Activated CD4-positive, alpha-beta T cell treated with anti-CD3 and anti-CD28 coated beads, Interleukin-2, amount 10 ng/mL, durations not matched to agents 7 days and 5 days (primary cell): Measurements from ENCODE around the gene LEFTY1. TPM values are rescaled to one million over a fixed set of nuclear protein-coding genes. Genes with fewer than 3 reads are reported as not detected.
A peak's percentile ranks its signal among the peaks of the same experiment; 100 is the strongest.

Experiments used
- CTCF ChIA-PET: fragments of 350-600 bp; sonication (Branson Sonifier 250); formaldehyde crosslinking; loops from one replicate; lab custom pipeline; 2021; ENCODE audit warnings: antibody characterized with exemption; lab: Charles Lee
- POLR2A ChIA-PET: fragments of 350-600 bp; sonication (Branson Sonifier 250); formaldehyde crosslinking; loops from one replicate; lab custom pipeline; 2021; ENCODE audit warnings: antibody characterized with exemption; lab: Charles Lee
- DNase-seq: peaks from one replicate; pipeline ENCODE4 v3.0.0-alpha.2; 2020
- H3K27ac Mint-ChIP-seq: one replicate; pipeline ENCODE4 v1.8.0; 2021; ENCODE audit warnings: mild to moderate bottlenecking, moderate library complexity, mixed read lengths
- H3K27me3 Mint-ChIP-seq: one replicate; pipeline ENCODE4 v1.8.0; 2021; ENCODE audit warnings: mixed read lengths
- H3K36me3 Mint-ChIP-seq: one replicate; pipeline ENCODE4 v1.8.0; 2021; ENCODE audit warnings: low read depth, mixed read lengths
- H3K4me1 Mint-ChIP-seq: one replicate; pipeline ENCODE4 v1.8.0; 2021; ENCODE audit warnings: mixed read lengths
- H3K4me3 Mint-ChIP-seq: one replicate; pipeline ENCODE4 v1.8.0; 2021; ENCODE audit warnings: mild to moderate bottlenecking, moderate library complexity, mixed read lengths
- H3K9me3 Mint-ChIP-seq: one replicate; pipeline ENCODE4 v1.8.0; 2021; ENCODE audit warnings: mixed read lengths
- total RNA-seq, 2 experiments: library from RNA; stranded (reverse); gene quantifications; one replicate each; pipeline ENCODE4 v1.2.3, GENCODE V29; 2021

LEFTY1 gene
- total RNA-seq, 2 experiments from 2014 or later = not detected

DNA sequence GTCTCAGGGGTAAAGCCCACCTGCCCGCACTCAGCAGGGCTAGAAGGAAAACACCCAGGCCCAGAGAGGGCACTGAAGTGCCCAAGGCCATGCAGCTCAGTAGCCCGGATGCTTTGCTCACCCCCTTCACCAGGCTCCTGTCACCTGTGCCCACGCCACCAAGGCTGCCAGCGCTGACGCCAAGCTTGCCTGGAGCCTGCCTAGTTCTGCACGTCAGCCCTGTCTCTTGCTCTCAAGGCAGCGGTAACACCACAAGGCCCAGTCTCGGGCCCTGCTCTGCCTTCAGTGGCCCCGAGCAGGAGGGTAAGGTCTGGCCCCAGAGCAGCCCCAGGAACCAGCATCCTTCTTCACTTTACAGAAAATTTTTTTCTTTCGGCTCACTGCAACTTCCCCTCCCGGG, 14.5 kb downstream of the LEFTY1 start:
- Mint-ChIP-seq H3K27ac (no peak overlapping the region), H3K9me3 (no peaks in the 10 kb centered on the region), H3K4me3 (no peak overlapping the region), H3K27me3 (no peaks in the 10 kb centered on the region), H3K4me1 (peaks cover 67% of the 10 kb centered on the region), H3K36me3 (peaks cover 78% of the 10 kb centered on the region)
- POLR2A ChIA-PET = no interaction called here
- CTCF ChIA-PET = interaction anchor here (0.6 to 1.0 kb wide), 3 partner anchors 8 to 9 kb away, joined by 4 read pairs; no protein-coding TSS in a partner anchor
- DNase-seq = no peak

DNA sequence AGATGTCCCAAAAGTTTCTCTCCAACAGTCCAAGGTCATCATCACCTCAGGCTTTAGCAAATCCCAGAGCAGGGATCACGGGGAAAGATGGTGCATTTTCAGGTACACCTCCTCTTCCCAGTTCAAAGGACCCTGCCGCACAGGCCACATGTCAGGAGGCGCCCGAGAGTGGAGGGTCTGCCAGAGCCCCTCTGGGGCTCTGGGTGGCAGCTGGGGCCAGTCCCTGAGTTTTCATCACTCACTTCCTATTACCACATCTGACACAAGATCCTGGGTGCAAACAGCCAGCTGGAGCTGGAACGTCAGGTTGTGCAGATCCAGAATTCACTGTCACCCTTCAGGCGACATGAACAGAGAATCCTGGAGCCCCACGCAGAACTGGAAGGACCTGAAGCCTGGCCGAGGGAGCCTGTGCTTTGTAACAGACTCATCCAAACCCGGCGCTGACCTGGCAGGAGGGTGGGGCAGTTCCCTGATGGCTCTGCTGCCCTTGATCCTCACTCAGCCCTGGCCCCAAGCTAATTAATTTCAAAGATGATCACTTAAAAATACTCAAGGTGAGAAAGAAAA, 15.6 kb downstream of the LEFTY1 start:
- peaks cover 74% of the 10 kb centered on the region for H3K36me3 Mint-ChIP-seq
- no peak overlapping the region for H3K27ac Mint-ChIP-seq
- ChIA-PET POLR2A (no interaction called here), CTCF (interaction anchor here (1.0 kb wide), 1 partner anchor 8 kb away, joined by 4 read pairs; no protein-coding TSS in a partner anchor)
- H3K27me3 Mint-ChIP-seq = no peaks in the 10 kb centered on the region
- H3K9me3 Mint-ChIP-seq = no peaks in the 10 kb centered on the region
- H3K4me3 Mint-ChIP-seq = no peak overlapping the region
- DNase-seq = no peak
- H3K4me1 Mint-ChIP-seq = peaks cover 59% of the 10 kb centered on the region

DNA sequence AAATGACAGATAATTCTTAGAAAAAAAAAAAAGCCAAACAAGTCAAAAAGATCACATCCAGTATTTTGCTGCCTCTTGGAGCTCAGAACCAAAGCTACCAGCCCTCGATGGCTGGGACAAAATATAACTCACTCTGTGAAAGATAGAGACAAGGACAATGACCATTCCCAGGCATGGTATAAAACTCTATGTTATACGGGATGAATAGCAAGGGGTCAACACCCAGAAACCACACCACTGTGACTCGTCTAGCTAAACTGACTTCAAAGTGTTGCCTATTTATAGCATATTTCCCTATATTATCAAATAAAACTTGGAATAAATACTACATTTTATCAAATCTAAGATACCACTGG, 16.9 kb downstream of the LEFTY1 start:
- H3K27ac Mint-ChIP-seq = no peak overlapping the region
- ChIA-PET CTCF (interaction anchor here (0.6 to 3.1 kb wide), 8 partner anchors 9 to 714 kb away, joined by 3 to 35 read pairs (median 3); partner anchors contain the start of gene TMEM63A), POLR2A (no interaction called here)
- peaks cover 58% of the 10 kb centered on the region for H3K4me1 Mint-ChIP-seq
- peaks cover 74% of the 10 kb centered on the region for H3K36me3 Mint-ChIP-seq
- H3K9me3 Mint-ChIP-seq = no peaks in the 10 kb centered on the region
- no peak for DNase-seq
- H3K27me3 Mint-ChIP-seq = no peaks in the 10 kb centered on the region
- no peak overlapping the region for H3K4me3 Mint-ChIP-seq

DNA sequence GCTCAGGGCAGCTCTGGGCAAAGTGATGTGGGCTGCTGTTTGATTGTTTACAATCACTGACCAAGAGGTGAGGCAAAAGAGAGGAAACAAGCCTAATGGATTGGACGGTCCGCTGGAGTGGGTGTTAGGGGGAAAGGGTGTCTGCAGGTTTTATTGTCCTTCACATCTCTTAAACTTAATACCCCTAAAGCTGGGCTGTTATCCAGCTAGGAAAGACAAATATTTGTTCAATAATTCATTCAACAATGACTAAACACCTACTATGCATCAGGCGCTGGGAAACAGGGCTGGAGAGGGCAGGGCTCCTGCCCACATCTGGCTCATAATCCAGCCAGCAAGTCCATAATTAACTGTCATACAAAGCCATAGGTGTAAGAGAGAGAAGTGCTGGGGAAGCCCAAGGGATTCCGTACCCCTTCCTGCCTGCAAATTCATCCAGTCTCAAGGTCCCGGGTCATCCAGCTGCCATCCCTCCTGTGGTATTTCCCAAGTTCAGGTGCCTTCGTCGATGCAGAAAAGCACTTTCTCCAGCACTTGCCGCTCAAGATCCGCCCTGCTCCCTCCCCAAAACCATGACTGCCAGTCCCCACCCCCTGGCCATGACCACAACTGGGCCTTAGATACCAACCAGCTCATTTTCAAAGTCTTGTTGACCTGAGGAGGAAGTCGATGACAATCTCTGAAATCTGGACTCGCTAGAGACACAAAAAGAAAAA, 17.4 kb downstream of the LEFTY1 start:
- Mint-ChIP-seq H3K4me1 (peaks cover 58% of the 10 kb centered on the region), H3K9me3 (no peaks in the 10 kb centered on the region), H3K4me3 (no peak overlapping the region), H3K27ac (no peak overlapping the region), H3K27me3 (no peaks in the 10 kb centered on the region), H3K36me3 (peaks cover 74% of the 10 kb centered on the region)
- DNase-seq = no peak
- POLR2A ChIA-PET = no interaction called here
- CTCF ChIA-PET = interaction anchor here (0.6 to 3.1 kb wide), 9 partner anchors 10 to 715 kb away, joined by 3 to 35 read pairs (median 3); partner anchors contain the start of gene TMEM63A

DNA sequence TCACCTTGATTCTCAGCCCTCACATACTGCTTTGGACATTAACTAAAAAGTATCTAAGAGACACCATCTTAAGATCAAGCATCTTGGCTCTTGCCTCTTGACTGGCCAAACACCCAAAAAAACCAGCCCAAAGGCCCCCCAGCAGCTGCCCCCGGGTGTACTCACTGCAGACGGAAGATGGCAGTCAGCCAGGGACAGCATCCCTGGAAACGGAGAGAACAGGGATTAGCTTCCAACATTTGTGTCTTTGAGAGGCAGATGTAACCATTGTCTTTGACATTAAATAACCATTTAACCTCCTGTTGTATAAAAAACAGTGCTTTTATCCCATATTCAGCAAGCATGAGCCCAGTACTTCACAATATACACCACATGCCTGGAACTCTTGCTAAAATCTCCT, 18.0 kb downstream of the LEFTY1 start:
- Mint-ChIP-seq H3K27me3 (no peaks in the 10 kb centered on the region), H3K36me3 (peaks cover 74% of the 10 kb centered on the region), H3K4me1 (peaks cover 58% of the 10 kb centered on the region), H3K4me3 (no peak overlapping the region), H3K9me3 (no peaks in the 10 kb centered on the region), H3K27ac (no peak overlapping the region)
- POLR2A ChIA-PET = no interaction called here
- CTCF ChIA-PET = interaction anchor here (1.2 to 3.1 kb wide), 3 partner anchors 10 to 62 kb away, joined by 3 to 35 read pairs (median 3); partner anchors contain the start of gene TMEM63A
- no peak for DNase-seq

DNA sequence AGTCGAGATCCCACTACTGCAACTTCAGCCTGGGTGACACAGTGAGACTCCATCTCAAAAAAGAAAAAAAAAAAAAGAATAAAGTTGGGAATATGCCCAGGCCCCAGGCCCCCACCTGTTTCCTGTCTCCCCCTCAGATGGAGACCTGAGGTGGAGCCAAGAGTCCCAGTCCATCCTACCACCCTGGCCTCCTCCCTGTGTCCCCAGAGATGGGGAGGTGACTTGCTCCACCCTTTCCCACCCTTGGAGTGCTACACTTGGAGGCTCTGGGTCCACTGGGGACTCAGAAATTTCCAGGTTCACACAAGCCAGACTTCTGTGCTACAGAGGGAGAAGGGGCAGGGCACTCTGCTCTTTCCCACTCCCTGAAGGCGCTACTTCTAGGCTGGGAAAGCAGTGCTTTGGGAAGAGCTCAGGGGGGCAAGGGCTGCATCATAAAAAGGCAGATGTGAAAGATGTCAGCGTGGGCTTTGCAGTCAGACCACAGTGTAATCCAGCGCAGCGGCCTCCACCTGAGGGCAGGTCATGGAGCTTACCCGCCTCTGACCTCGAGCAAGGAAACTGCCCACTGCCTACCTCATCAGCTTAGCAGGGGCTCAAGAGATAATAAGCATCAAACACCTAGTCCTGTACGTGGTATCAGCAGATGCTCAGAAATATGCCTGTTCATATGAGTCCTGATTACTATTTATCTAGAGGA, 20.2 kb downstream of the LEFTY1 start:
- no peak for DNase-seq
- Mint-ChIP-seq H3K4me3 (no peak overlapping the region), H3K9me3 (no peaks in the 10 kb centered on the region), H3K27ac (no peak overlapping the region), H3K4me1 (peaks cover 56% of the 10 kb centered on the region), H3K27me3 (no peaks in the 10 kb centered on the region), H3K36me3 (peaks cover 79% of the 10 kb centered on the region)
- ChIA-PET POLR2A (no interaction called here), CTCF (no interaction called here)

DNA sequence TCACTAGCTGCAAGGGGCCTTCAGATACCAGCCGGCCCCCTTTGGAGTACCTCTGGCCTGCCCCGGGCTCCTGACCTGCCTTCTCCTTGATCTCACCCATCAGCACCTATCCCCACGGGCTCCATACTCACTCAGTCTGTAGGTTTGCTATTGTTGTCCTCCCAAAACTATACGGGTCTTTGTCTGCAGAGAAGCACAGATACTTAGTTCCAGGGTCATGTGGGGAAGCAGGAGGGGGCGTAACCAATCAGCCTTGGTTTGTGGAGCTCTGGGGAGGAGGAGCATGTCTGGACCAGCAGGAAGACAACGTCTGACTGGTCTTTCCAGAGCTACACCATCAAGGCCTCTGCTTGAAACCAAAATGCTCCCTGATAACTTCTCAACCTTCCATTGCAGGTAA, 22.0 kb downstream of the LEFTY1 start:
- H3K4me1 Mint-ChIP-seq = peaks cover 48% of the 10 kb centered on the region
- H3K36me3 Mint-ChIP-seq = peaks cover 81% of the 10 kb centered on the region
- H3K9me3 Mint-ChIP-seq = no peaks in the 10 kb centered on the region
- CTCF ChIA-PET = interaction anchor here (1.0 to 1.9 kb wide), 6 partner anchors 8 to 281 kb away, joined by 3 to 6 read pairs (median 4); partner anchors contain the start of gene LEFTY1
- no peaks in the 10 kb centered on the region for H3K27me3 Mint-ChIP-seq
- H3K4me3 Mint-ChIP-seq = peak overlapping the region; percentile 2
- H3K27ac Mint-ChIP-seq = peak overlapping the region; percentile 76
- no peak for DNase-seq
- POLR2A ChIA-PET = no interaction called here

DNA sequence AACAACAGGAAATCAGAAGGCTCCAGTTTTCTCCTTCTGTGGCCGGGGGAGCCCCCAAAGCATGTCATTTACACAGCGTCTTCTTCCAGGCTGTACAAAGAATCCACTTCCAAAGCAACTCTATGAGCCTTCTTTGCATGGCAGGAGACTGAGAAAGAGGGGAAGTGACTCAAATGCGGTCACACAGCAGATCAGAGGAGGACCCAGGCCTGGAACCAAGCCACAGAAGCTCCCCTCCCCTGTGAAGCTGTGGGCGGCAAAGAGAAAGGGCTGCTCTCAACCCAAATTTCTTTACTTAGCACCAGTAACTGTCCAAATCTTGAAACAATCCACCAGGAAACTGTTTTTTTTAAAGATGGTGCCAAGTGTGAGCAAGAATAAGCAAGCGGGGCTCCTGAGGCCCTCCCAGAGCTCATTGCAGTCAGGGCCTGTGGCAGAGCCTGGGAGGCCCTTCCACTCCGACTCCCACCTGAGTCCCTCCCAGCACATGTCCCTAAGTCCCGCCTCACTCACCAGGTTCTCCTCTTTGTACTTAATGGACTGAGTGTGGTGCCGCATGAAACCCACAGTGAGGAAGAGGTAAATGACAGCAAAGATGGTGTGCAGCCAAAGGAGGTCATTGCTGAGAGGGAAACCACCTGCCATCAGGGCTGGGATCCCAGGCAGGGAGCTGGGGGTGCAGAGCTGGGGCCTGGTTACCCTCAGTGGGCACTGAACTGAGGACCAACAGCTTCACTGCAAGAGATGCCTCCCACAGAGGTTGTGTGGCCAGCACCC, 22.7 kb downstream of the LEFTY1 start:
- Mint-ChIP-seq H3K27me3 (no peaks in the 10 kb centered on the region), H3K4me1 (peaks cover 42% of the 10 kb centered on the region), H3K27ac (peak overlapping the region; percentile 76), H3K9me3 (no peaks in the 10 kb centered on the region), H3K4me3 (peak overlapping the region; percentile 2), H3K36me3 (peaks cover 80% of the 10 kb centered on the region)
- ChIA-PET POLR2A (interaction anchor here (1.0 kb wide), 1 partner anchor 17 kb away, joined by 6 read pairs; no protein-coding TSS in a partner anchor), CTCF (interaction anchor here (1.0 to 1.9 kb wide), 7 partner anchors 9 to 280 kb away, joined by 3 to 6 read pairs (median 3); partner anchors contain the start of gene LEFTY1)
- DNase-seq = peak; percentile 78

DNA sequence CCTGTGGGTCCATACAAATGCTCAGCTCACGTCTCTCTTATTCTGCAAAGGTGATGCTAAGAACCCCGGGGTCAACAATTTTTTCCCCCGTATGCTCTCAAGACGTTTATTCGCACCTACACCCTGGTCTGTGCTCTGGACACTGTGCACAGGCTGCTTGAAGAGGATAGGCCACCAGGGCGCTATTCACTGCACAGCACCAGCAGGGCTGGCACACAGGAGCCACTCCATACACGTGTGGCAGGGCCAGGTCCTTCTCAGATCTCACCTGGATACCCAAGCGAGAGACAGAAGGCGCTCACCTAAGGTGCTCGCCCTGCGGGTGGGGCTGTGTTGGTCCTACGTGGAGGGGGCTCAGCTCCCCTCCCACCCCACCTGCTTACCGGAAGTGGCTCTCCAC, 23.4 kb downstream of the LEFTY1 start:
- Mint-ChIP-seq H3K4me1 (peaks cover 39% of the 10 kb centered on the region), H3K9me3 (no peaks in the 10 kb centered on the region), H3K36me3 (peaks cover 76% of the 10 kb centered on the region), H3K27me3 (no peaks in the 10 kb centered on the region), H3K4me3 (no peak overlapping the region), H3K27ac (peak overlapping the region; percentile 43)
- DNase-seq = no peak
- ChIA-PET CTCF (interaction anchor here (0.7 to 1.9 kb wide), 7 partner anchors 8 to 79 kb away, joined by 3 to 6 read pairs (median 4); partner anchors contain the start of gene LEFTY1), POLR2A (interaction anchor here (1.0 kb wide), 1 partner anchor 18 kb away, joined by 6 read pairs; no protein-coding TSS in a partner anchor)

DNA sequence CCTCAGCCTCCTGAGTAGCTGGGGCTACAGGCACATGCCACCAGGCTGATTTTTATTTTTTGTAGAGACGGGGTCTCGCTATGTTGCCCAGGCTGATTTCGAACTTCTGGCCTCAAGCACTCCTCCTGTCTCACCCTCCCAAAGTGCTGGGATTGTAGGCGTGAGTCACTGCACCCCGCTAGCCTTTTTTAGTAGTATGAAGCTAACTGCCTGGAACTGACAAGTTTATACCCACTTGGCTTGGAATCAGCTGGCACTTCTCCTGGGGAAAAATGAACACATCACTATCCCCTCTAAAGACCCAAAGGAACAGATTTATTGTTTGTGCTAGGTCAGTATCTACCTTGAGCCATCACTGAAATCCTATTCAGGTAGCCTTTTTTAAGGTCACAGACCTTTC, 25.8 kb downstream of the LEFTY1 start:
- peaks cover 37% of the 10 kb centered on the region for H3K4me1 Mint-ChIP-seq
- H3K9me3 Mint-ChIP-seq = no peaks in the 10 kb centered on the region
- no peak for DNase-seq
- H3K4me3 Mint-ChIP-seq = no peak overlapping the region
- POLR2A ChIA-PET = no interaction called here
- no peaks in the 10 kb centered on the region for H3K27me3 Mint-ChIP-seq
- peaks cover 80% of the 10 kb centered on the region for H3K36me3 Mint-ChIP-seq
- no peak overlapping the region for H3K27ac Mint-ChIP-seq
- CTCF ChIA-PET = no interaction called here

DNA sequence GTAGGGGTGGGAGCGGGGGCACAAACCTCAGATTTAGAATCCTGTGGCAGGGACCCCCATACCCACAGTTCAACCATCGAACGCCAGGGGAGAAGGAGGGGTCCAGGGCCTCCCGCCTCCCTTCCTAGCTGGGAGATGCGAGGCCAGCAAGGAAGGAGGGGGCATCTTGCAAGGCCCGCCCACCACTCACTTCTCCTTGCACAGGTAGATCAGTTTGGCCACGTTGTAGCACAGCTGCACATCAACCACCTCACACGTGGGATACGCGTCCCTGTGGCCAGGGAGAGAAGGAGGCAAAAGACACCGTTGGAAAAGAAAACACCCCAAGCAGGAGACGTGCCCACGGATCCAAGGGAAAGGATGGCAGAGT, 26.4 kb downstream of the LEFTY1 start:
- no peaks in the 10 kb centered on the region for H3K9me3 Mint-ChIP-seq
- H3K27ac Mint-ChIP-seq = no peak overlapping the region
- H3K4me3 Mint-ChIP-seq = no peak overlapping the region
- ChIA-PET POLR2A (no interaction called here), CTCF (no interaction called here)
- no peaks in the 10 kb centered on the region for H3K27me3 Mint-ChIP-seq
- H3K4me1 Mint-ChIP-seq = peaks cover 35% of the 10 kb centered on the region
- peaks cover 79% of the 10 kb centered on the region for H3K36me3 Mint-ChIP-seq
- no peak for DNase-seq
